UCSD-AML1 (cell line): Measurements from ENCODE around the gene CAMK2A.

Experiments
- DNase-seq: peaks from one replicate; lab custom pipeline; 2025; ENCODE audit not compliant: unreplicated experiment; lab: John Stamatoyannopoulos, UW

CAMK2A gene

GRCh38 chr5:150316320-150316719 is 26.7 kb upstream of the CAMK2A start:
- no peak for DNase-seq

DNA sequence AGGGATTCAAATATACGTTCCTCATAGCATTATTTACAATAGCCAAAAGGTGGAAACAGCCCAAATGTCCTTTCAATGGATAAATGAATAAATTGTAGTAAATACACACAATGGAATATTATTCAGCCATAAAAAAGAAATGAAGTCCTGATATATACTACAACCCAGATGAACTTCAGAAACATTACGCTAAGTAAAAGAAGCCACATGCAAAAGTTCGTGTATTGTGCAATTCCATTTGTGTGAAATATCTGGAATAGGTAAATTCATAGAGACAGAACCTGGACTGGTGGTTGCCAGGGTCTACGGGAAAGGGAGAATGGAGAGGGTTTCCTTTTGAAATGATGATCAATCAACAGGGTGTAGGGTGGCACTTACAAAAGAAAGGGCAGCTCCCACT is 25.7 kb upstream of the CAMK2A start:
- no peak for DNase-seq

GRCh38 chr5:150313921-150314716 is 24.5 kb upstream of the CAMK2A start:
- no peak for DNase-seq

DNA sequence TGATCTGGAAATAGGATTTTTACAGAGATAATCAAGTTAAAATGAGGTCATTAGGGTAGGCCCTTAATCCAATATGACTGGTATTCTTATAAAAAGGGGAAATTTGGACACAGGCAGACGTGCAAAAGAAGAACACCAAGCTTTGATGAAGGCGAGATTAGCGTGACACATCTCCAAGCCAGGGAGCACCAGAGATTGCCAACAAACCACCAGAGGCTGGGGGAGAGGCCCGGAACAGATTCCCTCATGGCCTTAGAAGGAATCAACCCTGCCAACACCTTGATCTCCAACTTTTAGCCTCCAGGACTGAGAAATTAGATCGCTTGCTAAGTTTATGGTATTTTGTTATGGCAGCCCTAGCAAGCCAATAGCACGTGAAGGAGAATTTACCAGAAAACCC is 23.9 kb upstream of the CAMK2A start:
- DNase-seq, result no peak

DNA sequence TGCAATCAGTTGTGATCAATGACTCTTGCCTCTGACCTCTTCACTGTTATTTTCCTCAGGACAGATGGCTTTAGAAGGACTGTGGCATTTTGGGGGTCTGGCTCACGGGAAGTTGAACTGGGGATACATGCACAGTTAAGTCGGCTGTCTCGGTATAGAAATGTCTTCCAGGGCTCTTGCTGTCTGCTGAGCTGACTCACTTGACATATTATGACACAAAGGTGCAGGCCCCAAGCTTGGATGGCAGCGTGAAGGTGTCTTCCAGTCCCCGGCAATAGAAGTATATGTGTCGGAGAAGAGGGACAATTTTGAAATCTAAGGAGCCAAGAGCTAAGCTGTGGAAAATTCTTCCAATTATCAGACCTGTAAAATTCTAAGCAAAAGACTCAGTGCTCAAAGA is 22.9 kb upstream of the CAMK2A start:
- no peak for DNase-seq

GRCh38 chr5:150311015-150311692 is 21.6 kb upstream of the CAMK2A start:
- no peak for DNase-seq

DNA sequence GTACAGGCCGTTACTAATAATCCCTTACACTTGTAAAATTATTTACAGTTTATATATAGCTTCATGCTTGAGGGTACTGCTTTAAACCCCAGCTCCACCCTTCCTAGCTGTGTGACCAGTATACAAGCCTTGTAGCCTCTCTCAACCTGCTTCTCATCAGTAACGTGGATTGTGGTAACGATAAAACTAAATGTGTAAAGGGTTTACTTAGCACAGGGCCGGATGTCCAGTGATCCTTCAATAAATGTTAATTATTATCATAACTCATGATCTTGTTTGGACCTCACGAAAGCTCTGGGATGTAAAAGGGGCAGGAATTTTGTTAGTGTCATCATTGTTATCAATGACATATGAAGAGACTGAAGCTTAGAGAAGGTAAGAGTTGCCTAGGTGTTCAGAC is 20.7 kb upstream of the CAMK2A start:
- DNase-seq, result no peak

- no peak for DNase-seq
These were observed 20.3 kb upstream of the CAMK2A start for GRCh38 chr5:150309886-150310239.

GRCh38 chr5:150309101-150309885 is 19.7 kb upstream of the CAMK2A start:
- no peak for DNase-seq

GRCh38 chr5:150307617-150308426 is 18.2 kb upstream of the CAMK2A start:
- DNase-seq, result no peak

DNA sequence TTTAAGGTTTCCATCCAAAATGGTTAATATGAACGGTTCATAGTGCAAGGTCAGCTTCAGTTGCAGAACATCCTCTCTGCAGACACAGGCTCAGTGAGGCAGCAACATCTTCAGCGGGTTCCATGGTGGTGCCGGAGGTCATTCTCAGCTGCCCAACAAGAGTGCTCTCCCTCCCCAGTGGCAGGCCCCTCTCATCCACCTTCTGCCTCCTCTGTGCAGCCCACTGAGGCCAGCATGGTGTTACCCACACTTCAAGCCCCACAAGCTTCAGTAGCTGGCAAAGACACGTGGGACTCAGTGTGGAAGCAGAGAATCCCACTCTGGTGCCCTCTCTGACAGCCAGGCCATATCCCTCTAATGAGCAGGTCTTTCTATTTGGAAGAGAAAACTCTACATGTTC is 17.2 kb upstream of the CAMK2A start:
- no peak for DNase-seq

DNA sequence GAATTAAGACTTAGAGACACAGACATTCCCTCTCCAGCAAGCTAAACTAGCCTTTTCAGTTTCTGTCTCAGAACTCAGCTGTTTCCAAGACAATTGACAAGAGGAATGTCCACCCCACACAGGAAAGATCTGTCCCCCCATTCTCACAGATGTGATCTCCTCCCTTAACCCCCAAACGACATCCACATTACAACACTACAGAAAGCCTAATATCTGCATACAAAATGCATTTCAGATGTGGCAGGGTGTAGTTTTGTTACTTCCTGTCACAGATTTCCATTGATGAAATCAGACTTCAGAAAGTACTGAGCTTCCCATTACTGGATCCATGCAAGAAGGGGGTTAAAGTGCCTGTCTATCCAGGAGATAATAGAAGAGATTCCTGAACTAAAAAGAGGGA is 16.0 kb upstream of the CAMK2A start:
- no peak for DNase-seq

- no peak for DNase-seq
These were observed 15.5 kb upstream of the CAMK2A start for GRCh38 chr5:150305095-150305494.

DNA sequence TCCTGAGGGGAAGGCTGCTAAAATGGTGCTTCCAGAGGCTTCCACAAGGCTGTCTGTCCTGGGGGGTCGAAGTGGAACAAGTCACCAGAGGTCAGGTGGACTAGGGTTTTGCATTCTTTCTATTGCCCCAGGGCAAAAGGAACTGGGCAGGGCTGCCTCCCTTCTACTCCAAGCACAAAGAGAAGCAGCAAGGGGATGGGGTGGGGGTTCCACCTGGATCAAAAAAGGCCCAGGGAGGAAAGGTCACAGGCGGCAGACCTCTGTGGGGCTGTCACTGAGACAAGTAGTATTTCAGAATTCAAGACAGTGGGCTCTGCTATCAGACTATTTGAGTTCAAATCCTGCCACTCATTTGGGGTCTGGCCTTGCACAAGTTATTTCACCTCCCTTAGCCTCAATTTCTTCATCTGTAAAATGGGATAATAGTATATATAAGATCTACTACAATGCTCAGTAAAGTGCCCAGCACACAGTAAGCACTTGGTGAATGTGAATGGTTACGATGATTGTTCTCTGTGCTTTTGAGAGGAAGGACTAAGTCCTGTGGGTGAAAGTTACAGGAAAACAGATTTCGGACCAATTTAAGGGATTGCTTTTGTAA is 15.0 kb upstream of the CAMK2A start:
- no peak for DNase-seq

DNA sequence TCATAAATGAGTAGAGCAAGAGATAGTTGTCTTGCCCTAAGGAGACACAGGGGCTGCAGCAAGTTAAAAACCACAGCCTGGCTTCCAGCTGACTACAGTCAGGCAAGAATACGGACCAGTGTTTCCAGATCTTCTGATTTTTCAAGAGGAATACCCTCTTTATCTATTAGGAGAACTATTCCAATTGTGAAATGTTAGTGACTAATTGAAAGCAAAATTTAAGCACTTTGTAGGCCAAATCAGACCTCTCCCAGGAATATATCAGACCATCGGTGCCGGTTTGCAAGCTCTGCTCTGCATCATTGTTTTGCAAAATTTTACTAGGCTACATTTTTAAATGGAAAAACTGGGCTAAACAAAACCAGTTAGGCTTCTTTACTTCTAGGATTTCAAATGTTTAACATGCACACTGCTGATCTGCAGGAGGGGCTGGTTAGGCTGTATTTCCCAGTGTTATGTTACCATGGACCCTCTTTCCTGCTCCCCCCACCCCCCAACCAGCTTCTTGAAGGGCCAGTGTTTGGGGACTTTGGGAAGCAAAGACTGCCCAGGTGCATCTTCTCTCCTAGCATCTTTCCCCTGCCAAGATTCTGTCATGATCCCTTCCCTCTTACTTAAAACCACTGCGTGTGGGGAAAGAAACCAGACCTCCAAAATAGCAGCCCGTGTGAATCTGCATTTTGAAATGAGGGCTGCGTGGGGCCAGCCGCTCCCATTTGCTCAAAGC is 14.2 kb upstream of the CAMK2A start:
- no peak for DNase-seq

DNA sequence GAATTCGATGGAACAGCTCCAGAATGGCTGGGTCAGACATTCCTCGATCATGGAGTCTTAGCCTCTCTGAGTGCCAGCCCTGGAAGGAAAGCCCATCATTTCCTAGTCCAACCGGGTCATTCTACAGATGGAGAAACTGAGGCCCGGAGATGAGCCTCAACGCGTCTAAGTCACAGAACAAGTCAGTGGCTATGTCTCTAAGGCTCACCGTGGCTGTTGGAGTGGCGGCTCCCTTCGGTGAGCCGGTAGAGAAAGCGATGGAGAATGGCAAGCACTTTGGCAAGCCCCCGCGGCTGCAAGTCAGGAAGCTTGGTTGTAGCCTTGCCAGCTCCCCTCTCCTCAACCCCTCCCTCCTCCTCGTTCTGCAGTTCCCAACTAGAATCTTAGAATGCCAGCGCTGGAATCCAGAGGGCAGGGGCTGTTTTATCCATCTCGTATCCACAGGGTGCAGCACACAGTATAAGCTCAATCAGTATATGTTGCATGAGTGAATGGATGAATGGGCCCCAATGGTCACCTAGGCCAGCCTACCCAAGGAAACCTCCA is 13.6 kb upstream of the CAMK2A start:
- no peak for DNase-seq

- DNase-seq, result no peak
These were observed 12.9 kb upstream of the CAMK2A start, which contains the start of gene ARSI for GRCh38 chr5:150302301-150303069. TSS of gene ARSI (minus strand) at chr5:150302905. CDS start at chr5:150302373, 532 bp downstream.

DNA sequence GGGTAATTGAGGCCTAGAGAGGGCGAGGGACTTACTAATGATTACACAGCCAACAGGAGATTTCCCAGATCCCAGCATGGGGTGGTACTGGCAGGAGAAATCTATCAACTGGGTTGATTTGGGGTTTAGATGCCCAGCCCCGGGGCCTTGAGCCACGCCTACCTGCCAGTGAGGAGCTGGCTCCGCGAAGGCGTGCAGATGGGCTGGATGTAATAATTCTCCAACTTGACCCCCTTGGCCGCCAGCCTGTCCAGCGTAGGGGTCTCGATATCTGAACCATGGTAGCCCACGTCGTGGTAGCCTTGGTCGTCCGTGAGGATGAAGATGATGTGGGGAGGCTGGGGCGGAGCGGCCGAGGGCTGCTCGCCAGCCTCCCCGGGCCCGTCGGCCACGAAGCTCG is 12.3 kb upstream of the CAMK2A start:
- DNase-seq, result no peak

GRCh38 chr5:150301170-150301505 is 11.6 kb upstream of the CAMK2A start:
- DNase-seq, result no peak
